NCI-H1417 (cell line): ENCODE data around the gene SCAF1.

Experiments
- DNase-seq, 3 experiments: peaks; one replicate each; lab custom pipeline; 2025; lab: John Stamatoyannopoulos, UW

SCAF1 gene

DNA sequence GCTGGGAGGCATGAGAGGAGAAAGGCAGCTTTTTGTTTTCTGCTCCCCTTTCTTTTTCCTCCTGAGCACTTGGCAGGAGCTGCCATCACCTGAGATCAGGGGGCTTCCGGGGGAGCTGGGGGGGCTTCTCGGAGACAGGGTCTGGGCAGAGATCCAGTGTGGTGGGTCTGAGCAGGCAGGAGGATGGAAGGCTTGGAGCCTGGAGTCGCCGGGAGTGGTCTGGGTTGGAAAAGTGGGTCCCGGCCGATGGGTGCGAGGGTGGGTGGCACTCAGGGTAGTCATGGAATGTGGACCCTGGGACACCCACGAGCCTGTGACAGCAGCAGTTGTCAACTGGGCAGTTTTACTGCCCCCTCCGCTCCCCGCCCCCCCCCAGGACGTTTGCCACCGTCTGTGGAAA lies 45.1 kb downstream of the SCAF1 start:
- no peak for DNase-seq

GRCh38 chr19:49687566-49688316 lies 45.7 kb downstream of the SCAF1 start:
- DNase-seq: no peak

GRCh38 chr19:49688531-49689132 lies 46.6 kb downstream of the SCAF1 start:
- DNase-seq: peak in 1 of 3 experiments; percentile 15

DNA sequence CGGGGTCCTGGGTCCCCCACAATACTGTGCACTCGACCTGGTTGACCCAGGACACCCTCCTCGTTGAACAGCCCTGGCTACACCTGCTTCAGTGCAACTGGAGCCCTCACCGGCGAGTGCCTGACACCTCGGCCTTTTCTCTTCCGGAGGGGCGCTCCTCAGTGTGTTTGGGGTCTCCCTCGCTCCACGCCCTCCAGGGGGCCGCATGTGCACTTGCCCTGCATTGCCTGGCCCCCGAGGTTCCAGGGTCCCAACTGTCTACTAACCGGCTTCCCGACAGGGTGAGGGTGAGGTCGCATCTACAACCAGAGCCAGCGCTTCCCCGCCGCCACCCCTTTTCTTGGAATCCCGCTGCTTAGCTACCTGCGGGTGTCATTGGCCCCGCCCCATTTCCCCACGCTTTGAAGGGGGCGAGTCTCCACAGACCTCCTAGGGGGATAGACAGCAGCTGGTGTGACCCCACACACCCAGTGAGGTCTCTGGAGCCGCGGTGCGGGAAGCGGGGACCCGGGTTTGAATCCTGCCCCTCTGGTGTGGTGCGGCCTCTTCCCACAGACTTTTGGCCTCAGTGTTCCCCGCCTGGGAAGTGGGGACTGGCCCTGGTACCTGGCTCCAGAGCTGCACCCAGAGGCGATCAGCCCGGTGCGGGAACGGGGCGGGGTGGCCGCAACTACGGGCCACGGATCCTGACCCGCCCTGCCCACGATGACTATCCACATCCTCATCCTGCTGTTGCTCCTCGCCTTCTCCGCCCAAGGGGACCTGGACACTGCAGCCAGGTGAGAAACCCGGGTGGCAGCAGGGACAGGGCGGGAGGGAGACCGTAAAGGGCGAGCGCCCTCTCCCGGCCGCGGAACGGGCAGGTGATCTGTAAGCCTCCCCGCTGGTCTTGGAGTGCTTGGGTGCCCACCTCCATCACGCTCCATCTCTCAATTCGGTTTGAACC lies 47.4 kb downstream of the SCAF1 start, which contains the start of gene ADM5:
TSS of gene ADM5 (plus strand) at position 462 of the 946 bp plus-strand sequence. CDS start at position 706, 244 bp downstream.
- peak; percentile 66 to 79 (median 74) for DNase-seq

GRCh38 chr19:49690079-49690655 lies 48.2 kb downstream of the SCAF1 start:
- peak in 2 of 3 experiments; percentile 59 to 74 for DNase-seq

GRCh38 chr19:49690656-49691242 lies 48.7 kb downstream of the SCAF1 start, which contains the start of gene CPT1C:
CPT1C (plus strand) TSS chr19:49691116; CDS start chr19:49692253, 1,137 bp downstream.
- DNase-seq: peak; percentile 85 to 97 (median 95)

DNA sequence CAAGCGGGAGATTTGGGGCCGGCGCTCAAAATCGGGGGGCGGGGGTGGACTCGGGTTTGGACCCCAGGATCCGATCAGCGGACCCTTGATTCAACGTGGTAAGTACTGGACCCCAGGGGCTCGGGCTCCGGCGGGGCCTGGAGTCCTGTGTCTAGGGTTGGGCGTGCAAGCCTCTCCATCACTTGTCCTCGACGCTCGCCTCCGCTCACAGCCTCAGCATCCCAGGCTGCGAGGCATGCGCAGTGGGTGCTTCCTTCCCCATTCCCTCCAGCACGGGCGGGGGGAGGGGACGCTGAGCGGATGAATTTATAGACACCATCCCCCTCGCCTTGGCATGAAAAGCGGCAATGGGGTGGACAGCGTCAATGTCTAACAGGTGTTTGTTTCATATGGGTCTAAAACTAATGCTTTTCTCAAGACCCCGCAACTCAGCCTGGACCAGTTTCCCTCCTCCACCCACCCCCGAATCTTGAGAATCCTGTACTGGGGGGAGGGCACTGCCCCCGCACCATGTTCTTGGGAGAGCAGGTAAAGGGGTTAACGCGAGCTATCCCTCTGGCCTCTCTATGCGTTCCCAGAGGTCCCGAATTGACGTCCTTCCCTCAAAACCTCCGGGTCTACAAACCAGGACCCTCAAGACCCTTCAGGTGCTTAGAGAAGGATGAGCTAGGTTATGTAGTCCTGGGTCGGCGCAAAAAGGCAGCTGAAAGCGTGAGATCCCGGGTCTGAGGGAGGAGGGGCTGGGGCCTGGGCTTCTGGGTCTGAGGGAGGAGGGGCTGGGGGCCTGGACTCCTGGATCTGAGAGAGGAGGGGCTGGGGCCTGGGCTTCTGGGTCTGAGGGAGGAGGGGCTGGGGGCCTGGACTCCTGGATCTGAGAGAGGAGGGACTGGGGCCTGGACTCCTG lies 49.5 kb downstream of the SCAF1 start:
- peak; percentile 83 to 91 (median 91) for DNase-seq

GRCh38 chr19:49692147-49692506 lies 50.1 kb downstream of the SCAF1 start:
- DNase-seq: no peak

GRCh38 chr19:49696115-49696514 lies 54.1 kb downstream of the SCAF1 start:
- no peak for DNase-seq

DNA sequence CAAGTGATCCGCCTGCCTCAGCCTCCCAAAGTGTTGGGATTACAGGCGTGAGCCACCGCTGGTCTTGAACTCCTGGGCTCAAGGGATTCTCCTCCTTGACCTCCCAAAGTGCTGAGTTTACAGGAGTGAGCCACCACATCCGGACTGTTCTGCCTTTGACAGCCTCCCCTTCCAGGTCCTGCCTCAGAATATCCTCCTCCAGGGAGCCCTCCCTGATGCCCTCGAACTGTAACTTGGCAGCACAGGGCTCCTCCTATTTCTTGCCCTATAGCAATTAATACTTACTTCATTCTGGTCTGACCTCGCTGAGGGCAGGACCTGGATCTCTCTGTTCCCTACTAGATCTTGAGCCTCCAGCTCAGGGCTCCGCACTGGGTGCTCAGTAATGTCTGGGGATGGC lies 54.9 kb downstream of the SCAF1 start:
- no peak for DNase-seq

GRCh38 chr19:49699364-49699763 lies 57.4 kb downstream of the SCAF1 start:
- no peak for DNase-seq

DNA sequence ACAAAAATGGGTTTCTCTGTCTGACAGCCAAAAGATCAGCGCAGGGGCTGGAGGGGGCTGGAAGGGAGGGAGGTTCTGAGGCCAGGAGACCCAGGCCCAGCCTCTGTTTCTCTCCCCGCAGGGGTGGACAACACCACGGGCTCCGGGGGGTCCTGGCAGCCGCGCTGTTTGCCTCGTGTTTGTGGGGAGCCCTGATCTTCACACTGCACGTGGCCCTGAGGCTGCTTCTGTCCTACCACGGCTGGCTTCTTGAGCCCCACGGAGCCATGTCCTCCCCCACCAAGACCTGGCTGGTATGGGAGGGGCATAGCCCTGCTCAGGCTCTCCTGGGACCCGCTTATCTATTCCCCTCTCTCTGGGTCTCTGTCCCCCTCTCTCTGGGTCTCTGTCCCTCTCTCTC lies 58.6 kb downstream of the SCAF1 start:
- no peak for DNase-seq

DNA sequence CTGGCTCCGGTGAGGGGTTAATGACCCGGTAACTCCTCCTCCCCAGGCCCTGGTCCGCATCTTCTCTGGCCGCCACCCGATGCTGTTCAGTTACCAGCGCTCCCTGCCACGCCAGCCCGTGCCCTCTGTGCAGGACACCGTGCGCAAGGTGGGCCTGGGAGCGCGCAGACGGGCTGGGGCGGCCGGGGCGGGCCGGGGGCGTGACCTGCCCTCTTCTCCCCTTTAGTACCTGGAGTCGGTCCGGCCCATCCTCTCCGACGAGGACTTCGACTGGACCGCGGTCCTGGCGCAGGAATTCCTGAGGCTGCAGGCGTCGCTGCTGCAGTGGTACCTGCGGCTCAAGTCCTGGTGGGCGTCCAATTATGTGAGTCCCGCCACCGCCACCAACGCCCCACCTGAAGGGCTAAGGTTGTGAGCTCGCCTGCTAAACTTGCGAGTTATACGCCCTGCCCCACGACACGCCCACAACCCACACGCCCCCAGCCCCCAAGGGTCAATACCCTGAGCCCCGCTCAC lies 59.3 kb downstream of the SCAF1 start:
- DNase-seq: peak in 1 of 3 experiments; percentile 26

- no peak for DNase-seq
Measured at GRCh38 chr19:49704888-49705642, 63.1 kb downstream of the SCAF1 start.

- DNase-seq: no peak
Measured at GRCh38 chr19:49705919-49706318, 63.9 kb downstream of the SCAF1 start.
